ENCODE measurements around the gene SEMA6D.

The SEMA6D gene

DNA sequence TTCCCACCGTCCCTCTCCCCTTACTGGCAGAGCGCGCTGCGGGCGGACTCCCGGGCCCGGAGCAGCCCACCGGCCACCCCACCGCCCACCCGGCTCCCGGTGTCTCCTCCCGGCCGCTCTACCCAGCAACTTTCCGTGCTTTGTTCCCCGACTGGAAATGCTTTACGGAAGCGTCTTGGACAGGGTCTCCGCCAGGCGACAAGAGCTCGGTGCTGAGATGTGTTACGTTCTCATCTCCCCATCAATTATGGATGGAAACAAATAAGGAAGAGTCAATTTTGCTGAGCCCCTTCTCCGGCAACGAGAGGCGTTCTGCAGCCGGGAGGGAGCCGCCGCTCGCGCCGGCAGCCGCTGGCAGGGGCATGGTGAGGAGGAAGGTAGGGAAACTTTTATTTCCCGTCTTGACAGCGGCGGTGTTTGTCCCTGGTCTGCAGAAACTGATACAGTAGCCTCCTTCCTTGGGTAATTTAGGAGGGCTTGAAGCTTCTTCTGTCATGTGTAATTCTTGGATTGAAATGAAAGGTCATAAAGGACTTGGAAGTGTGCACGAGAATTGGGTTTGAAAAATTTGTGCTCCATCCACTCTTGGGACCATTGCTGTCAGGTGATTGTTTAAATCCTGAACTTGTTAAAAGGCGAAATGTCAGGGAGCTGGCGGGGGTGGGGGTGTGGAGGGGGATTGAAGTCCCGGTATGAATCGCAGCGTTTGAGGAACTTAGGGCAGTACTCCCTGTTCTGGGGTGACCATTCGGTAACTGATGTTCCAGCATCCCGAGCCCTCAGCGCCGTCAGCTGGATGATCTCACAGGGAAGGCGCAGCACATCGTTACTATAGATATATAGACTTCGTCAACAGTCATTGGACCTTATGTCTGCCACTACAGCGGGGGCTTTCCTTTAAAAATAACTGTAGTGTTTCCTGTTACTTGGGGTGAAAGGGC, 1.5 kb downstream of the SEMA6D start:
- TF ChIP-seq ZNF274 (IDR thresholded peaks at IDR 0.05; ENCODE audit: low read depth, low read length) (no peak), YY1 (IDR thresholded peaks at IDR 0.05; ENCODE audit: insufficient read depth, insufficient read length) (no peak), SUZ12 (IDR thresholded peaks at IDR 0.05; ENCODE audit: extremely low read depth, insufficient read depth, insufficient read length) (no peak)
- DNase-seq (ENCODE audit: low read depth, low spot score), result no peak
- Histone ChIP-seq H3K4me1 (ENCODE audit: insufficient read depth, insufficient read length) (no peaks in the 10 kb centered on the region), H3K27me3 (ENCODE audit: insufficient read depth, insufficient read length) (peaks cover 29% of the 10 kb centered on the region), H3K4me3 (ENCODE audit: insufficient read length, low read depth) (peak overlapping the region; percentile 55), H3K9ac (ENCODE audit: insufficient read length, low read depth) (peak overlapping the region; percentile 70), H3K36me3 (ENCODE audit: insufficient read depth, insufficient read length, low read length) (no peaks in the 10 kb centered on the region), H3K9me3 (ENCODE audit: insufficient read depth, low read length) (no peaks in the 10 kb centered on the region)

DNA sequence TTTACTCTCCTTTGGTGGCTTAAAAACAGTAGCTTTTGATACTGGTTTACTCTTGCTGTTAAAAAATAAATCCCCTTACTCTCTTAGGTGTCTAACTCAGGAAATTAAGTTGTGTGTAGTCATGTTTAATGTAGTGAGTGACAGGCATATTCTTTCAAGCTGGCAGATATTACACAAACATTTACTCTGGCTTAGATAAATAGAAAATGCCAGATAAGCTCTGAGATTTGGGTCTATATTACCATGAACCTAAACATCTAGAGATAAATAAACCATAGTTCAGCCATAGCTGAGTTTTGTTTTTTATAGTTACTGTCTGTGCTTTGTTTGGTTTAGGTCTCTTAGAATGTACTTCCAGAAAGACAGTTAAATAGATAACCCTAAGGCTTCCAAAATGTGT, 2.4 kb downstream of the SEMA6D start:
- Histone ChIP-seq H3K9ac (ENCODE audit: insufficient read length, low read depth) (no peak overlapping the region), H3K36me3 (ENCODE audit: insufficient read depth, insufficient read length, low read length) (no peaks in the 10 kb centered on the region), H3K4me3 (ENCODE audit: insufficient read length, low read depth) (no peak overlapping the region), H3K9me3 (ENCODE audit: insufficient read depth, low read length) (no peaks in the 10 kb centered on the region), H3K27me3 (ENCODE audit: insufficient read depth, insufficient read length) (peaks cover 29% of the 10 kb centered on the region), H3K4me1 (ENCODE audit: insufficient read depth, insufficient read length) (no peaks in the 10 kb centered on the region)
- no peak for DNase-seq (ENCODE audit: low read depth, low spot score)
- TF ChIP-seq SUZ12 (IDR thresholded peaks at IDR 0.05; ENCODE audit: extremely low read depth, insufficient read depth, insufficient read length) (no peak), YY1 (IDR thresholded peaks at IDR 0.05; ENCODE audit: insufficient read depth, insufficient read length) (no peak), ZNF274 (IDR thresholded peaks at IDR 0.05; ENCODE audit: low read depth, low read length) (no peak)

DNA sequence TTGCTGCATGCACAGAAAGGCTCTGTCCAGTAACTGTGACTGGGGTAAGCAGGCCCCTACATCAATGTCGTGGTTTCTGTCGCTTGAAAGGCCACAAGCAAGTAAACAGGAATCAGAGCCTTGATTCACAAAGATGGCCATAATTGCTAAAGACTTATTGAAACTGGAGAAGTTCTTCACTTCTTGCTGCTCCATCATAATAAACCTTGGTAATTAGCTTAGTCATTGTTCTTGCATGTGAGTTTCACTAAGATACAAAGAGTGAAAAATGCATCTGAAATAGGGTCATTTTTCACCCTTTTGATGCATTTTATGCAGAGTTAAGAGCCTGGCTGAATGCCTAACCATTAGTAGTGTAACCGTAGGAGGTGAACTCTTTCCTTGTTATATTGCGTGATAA, 3.2 kb downstream of the SEMA6D start:
- no peaks in the 10 kb centered on the region for H3K4me1 ChIP-seq (ENCODE audit: insufficient read depth, insufficient read length)
- TF ChIP-seq SUZ12 (IDR thresholded peaks at IDR 0.05; ENCODE audit: extremely low read depth, insufficient read depth, insufficient read length), result no peak
- TF ChIP-seq YY1 (IDR thresholded peaks at IDR 0.05; ENCODE audit: insufficient read depth, insufficient read length), result no peak
- no peak for TF ChIP-seq ZNF274 (IDR thresholded peaks at IDR 0.05; ENCODE audit: low read depth, low read length)
- no peaks in the 10 kb centered on the region for H3K9me3 ChIP-seq (ENCODE audit: insufficient read depth, low read length)
- no peak for DNase-seq (ENCODE audit: low read depth, low spot score)
- peaks cover 29% of the 10 kb centered on the region for H3K27me3 ChIP-seq (ENCODE audit: insufficient read depth, insufficient read length)
- no peak overlapping the region for H3K4me3 ChIP-seq (ENCODE audit: insufficient read length, low read depth)
- H3K9ac ChIP-seq (ENCODE audit: insufficient read length, low read depth), result no peak overlapping the region
- H3K36me3 ChIP-seq (ENCODE audit: insufficient read depth, insufficient read length, low read length), result no peaks in the 10 kb centered on the region

DNA sequence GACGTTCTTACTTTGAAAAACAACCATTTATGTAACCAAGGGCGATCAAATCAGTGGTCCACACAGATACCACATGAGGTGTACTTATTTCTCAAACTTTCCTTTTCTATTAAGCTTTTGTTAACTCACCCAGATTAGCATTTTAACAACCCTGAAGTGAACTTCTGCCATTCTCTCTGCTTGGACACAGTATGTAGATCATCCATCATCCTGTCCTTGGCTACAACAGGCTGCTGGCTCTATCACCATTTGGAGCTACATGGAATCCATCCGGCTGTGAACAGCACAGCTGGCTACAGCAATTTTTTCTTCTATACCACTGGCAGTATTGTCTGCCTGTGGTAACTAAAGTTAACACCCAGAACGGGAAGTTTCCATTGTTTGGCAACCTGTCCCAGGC, 4.4 kb downstream of the SEMA6D start:
- Histone ChIP-seq H3K9ac (ENCODE audit: insufficient read length, low read depth) (no peak overlapping the region), H3K4me1 (ENCODE audit: insufficient read depth, insufficient read length) (no peaks in the 10 kb centered on the region), H3K27me3 (ENCODE audit: insufficient read depth, insufficient read length) (peaks cover 29% of the 10 kb centered on the region), H3K36me3 (ENCODE audit: insufficient read depth, insufficient read length, low read length) (no peaks in the 10 kb centered on the region), H3K9me3 (ENCODE audit: insufficient read depth, low read length) (no peaks in the 10 kb centered on the region), H3K4me3 (ENCODE audit: insufficient read length, low read depth) (no peak overlapping the region)
- TF ChIP-seq YY1 (IDR thresholded peaks at IDR 0.05; ENCODE audit: insufficient read depth, insufficient read length) (no peak), SUZ12 (IDR thresholded peaks at IDR 0.05; ENCODE audit: extremely low read depth, insufficient read depth, insufficient read length) (no peak), ZNF274 (IDR thresholded peaks at IDR 0.05; ENCODE audit: low read depth, low read length) (no peak)
- DNase-seq (ENCODE audit: low read depth, low spot score), result no peak

DNA sequence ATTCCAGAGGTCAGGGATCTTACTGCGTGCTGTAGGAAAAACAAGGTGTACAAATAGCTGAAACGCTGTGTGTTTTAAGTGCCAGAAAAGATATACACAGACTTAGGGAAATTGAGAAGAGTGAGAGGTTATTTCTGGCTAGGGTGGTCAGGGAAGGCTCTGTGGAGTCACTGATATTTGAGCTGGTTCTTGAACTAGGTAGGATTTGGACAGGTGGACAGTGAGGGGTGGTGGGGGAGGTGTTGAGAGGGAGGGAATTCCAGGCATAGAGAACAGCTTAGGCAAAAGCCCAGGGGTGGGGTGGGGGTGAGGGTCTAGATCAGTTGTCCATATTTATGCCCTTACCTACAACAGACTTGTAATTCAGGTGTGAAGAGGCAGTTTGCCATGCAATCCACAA, 7.0 kb downstream of the SEMA6D start:
- TF ChIP-seq ZNF274 (IDR thresholded peaks at IDR 0.05; ENCODE audit: low read depth, low read length) (no peak), YY1 (IDR thresholded peaks at IDR 0.05; ENCODE audit: insufficient read depth, insufficient read length) (no peak)
- Histone ChIP-seq H3K4me3 (ENCODE audit: insufficient read length, low read depth) (no peak overlapping the region), H3K9me3 (ENCODE audit: insufficient read depth, low read length) (no peaks in the 10 kb centered on the region), H3K27me3 (ENCODE audit: insufficient read depth, insufficient read length) (peaks cover 19% of the 10 kb centered on the region), H3K36me3 (ENCODE audit: insufficient read depth, insufficient read length, low read length) (no peaks in the 10 kb centered on the region), H3K4me1 (ENCODE audit: insufficient read depth, insufficient read length) (no peaks in the 10 kb centered on the region), H3K9ac (ENCODE audit: insufficient read length, low read depth) (no peak overlapping the region)
- no peak for DNase-seq (ENCODE audit: low read depth, low spot score)

DNA sequence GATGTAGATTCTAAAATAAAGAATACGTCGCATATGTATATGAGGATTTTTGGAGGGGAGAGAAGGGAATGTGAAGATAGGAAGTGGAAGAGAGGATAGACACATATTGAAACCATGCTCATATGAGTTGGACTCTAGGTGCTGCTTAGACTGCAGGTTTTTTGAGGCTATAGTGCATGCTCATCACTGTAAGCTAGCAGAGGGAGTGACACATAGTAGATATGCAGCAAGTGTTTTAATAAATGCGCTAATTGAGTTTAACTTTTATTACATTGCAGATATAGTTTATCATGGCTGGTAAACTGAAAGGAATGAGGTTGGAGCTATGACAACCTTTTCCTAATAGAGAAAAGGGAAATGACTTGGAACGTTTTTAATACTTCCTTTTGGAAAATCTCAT, 7.7 kb downstream of the SEMA6D start:
- no peak for TF ChIP-seq ZNF274 (IDR thresholded peaks at IDR 0.05; ENCODE audit: low read depth, low read length)
- TF ChIP-seq SUZ12 (IDR thresholded peaks at IDR 0.05; ENCODE audit: extremely low read depth, insufficient read depth, insufficient read length), result no peak
- TF ChIP-seq YY1 (IDR thresholded peaks at IDR 0.05; ENCODE audit: insufficient read depth, insufficient read length), result no peak
- Histone ChIP-seq H3K9ac (ENCODE audit: insufficient read length, low read depth) (no peak overlapping the region), H3K36me3 (ENCODE audit: insufficient read depth, insufficient read length, low read length) (no peaks in the 10 kb centered on the region), H3K4me3 (ENCODE audit: insufficient read length, low read depth) (no peak overlapping the region), H3K4me1 (ENCODE audit: insufficient read depth, insufficient read length) (no peaks in the 10 kb centered on the region), H3K27me3 (ENCODE audit: insufficient read depth, insufficient read length) (peaks cover 12% of the 10 kb centered on the region), H3K9me3 (ENCODE audit: insufficient read depth, low read length) (no peaks in the 10 kb centered on the region)
- no peak for DNase-seq (ENCODE audit: low read depth, low spot score)

DNA sequence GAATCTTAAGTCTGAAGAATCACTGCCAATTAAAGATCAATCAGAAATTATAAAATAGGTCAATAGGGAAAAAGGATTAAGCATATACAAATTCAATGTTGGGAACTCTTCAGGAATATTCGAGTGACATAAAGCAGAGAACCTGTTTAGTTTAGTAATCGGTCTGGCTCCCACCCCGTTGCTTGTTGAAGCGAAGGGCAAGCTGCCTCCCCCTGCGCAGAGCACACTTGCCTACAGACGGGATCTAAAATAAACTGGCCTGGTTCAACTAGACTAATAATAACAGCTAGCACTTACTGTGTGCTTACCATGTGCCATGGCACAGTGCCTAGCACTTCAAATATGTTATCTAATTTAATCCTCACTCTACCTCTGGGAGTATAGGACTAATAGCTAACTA, 8.6 kb downstream of the SEMA6D start:
- Histone ChIP-seq H3K9me3 (ENCODE audit: insufficient read depth, low read length) (no peaks in the 10 kb centered on the region), H3K36me3 (ENCODE audit: insufficient read depth, insufficient read length, low read length) (no peaks in the 10 kb centered on the region), H3K4me3 (ENCODE audit: insufficient read length, low read depth) (no peak overlapping the region), H3K4me1 (ENCODE audit: insufficient read depth, insufficient read length) (no peaks in the 10 kb centered on the region), H3K27me3 (ENCODE audit: insufficient read depth, insufficient read length) (peaks cover 4% of the 10 kb centered on the region), H3K9ac (ENCODE audit: insufficient read length, low read depth) (no peak overlapping the region)
- no peak for TF ChIP-seq SUZ12 (IDR thresholded peaks at IDR 0.05; ENCODE audit: extremely low read depth, insufficient read depth, insufficient read length)
- no peak for TF ChIP-seq ZNF274 (IDR thresholded peaks at IDR 0.05; ENCODE audit: low read depth, low read length)
- no peak for TF ChIP-seq YY1 (IDR thresholded peaks at IDR 0.05; ENCODE audit: insufficient read depth, insufficient read length)
- no peak for DNase-seq (ENCODE audit: low read depth, low spot score)
